ENCODE results near the gene CNDP2. TPM values are rescaled to one million over a fixed set of nuclear protein-coding genes. Genes with fewer than 3 reads are reported as not detected.

CNDP2 gene
- total and polyA plus RNA-seq, 12 donors = 49.7 to 159 (median 97.9) TPM

- no peaks in the 10 kb centered on the region for H3K27me3 ChIP-seq
- no peak for TF ChIP-seq CTCF (IDR thresholded peaks at IDR 0.05)
- no peak for TF ChIP-seq POLR2A (IDR thresholded peaks at IDR 0.05)
- no peaks in the 10 kb centered on the region for H3K9me3 ChIP-seq (replicated peaks in 1 of 3)
- DNase-seq = no peak
- H3K27ac ChIP-seq = no peak overlapping the region
- intact Hi-C loops (cut with DNase I) = no loop called here
- H3K4me3 ChIP-seq = no peak overlapping the region
- no peaks in the 10 kb centered on the region for H3K4me1 ChIP-seq (replicated peaks in 1 of 2)
- H3K36me3 ChIP-seq (replicated peaks in 1 of 2) = peaks cover 0 to 91% of the 10 kb centered on the region in 2 donors
- 87 to 92% (median 90%) methylated on average over 11 of the region's 11 CpGs for WGBS, 4 donors
Measured at GRCh38 chr18:74508821-74509225, 12.7 kb downstream of the CNDP2 start.

- H3K4me3 ChIP-seq = no peak overlapping the region
- H3K36me3 ChIP-seq (replicated peaks in 1 of 2) = peaks cover 0 to 85% of the 10 kb centered on the region in 2 donors
- no peak for TF ChIP-seq POLR2A (IDR thresholded peaks at IDR 0.05)
- TF ChIP-seq CTCF (IDR thresholded peaks at IDR 0.05) = no peak
- H3K27ac ChIP-seq = no peak overlapping the region
- intact Hi-C loops (cut with DNase I) = no loop called here
- H3K27me3 ChIP-seq = no peaks in the 10 kb centered on the region
- H3K9me3 ChIP-seq (replicated peaks in 1 of 3) = no peaks in the 10 kb centered on the region
- WGBS, 4 donors = 86 to 93% (median 89%) methylated on average over 12 to 29 of the region's 29 CpGs
- DNase-seq = no peak
- H3K4me1 ChIP-seq (replicated peaks in 1 of 2) = no peaks in the 10 kb centered on the region
Measured at GRCh38 chr18:74509856-74510769, 13.9 kb downstream of the CNDP2 start.

GRCh38 chr18:74510770-74511095 is 14.6 kb downstream of the CNDP2 start:
- peaks cover 0 to 88% of the 10 kb centered on the region in 2 donors for H3K36me3 ChIP-seq (replicated peaks in 1 of 2)
- H3K27me3 ChIP-seq = no peaks in the 10 kb centered on the region
- intact Hi-C loops (cut with DNase I) = no loop called here
- H3K9me3 ChIP-seq (replicated peaks in 1 of 3) = no peaks in the 10 kb centered on the region
- 93 to 98% (median 94%) methylated on average over 12 of the region's 12 CpGs for WGBS, 4 donors
- H3K4me1 ChIP-seq (replicated peaks in 1 of 2) = no peaks in the 10 kb centered on the region
- DNase-seq = no peak
- no peak overlapping the region for H3K4me3 ChIP-seq
- TF ChIP-seq POLR2A (IDR thresholded peaks at IDR 0.05) = no peak
- no peak for TF ChIP-seq CTCF (IDR thresholded peaks at IDR 0.05)
- no peak overlapping the region for H3K27ac ChIP-seq

- no peaks in the 10 kb centered on the region for H3K4me1 ChIP-seq (replicated peaks in 1 of 2)
- no peak overlapping the region for H3K4me3 ChIP-seq
- H3K9me3 ChIP-seq (replicated peaks in 1 of 3) = no peaks in the 10 kb centered on the region
- WGBS, 4 donors = 92 to 95% (median 94%) methylated on average over 5 to 7 of the region's 7 CpGs
- DNase-seq = peak in 1 of 7 donors; percentile 31
- no peak overlapping the region for H3K27ac ChIP-seq
- intact Hi-C loops (cut with DNase I) = no loop called here
- H3K27me3 ChIP-seq = no peaks in the 10 kb centered on the region
- H3K36me3 ChIP-seq (replicated peaks in 1 of 2) = peaks cover 0 to 88% of the 10 kb centered on the region in 2 donors
- no peak for TF ChIP-seq CTCF (IDR thresholded peaks at IDR 0.05)
- no peak for TF ChIP-seq POLR2A (IDR thresholded peaks at IDR 0.05)
Measured at GRCh38 chr18:74511823-74512222, 15.7 kb downstream of the CNDP2 start.

All from adrenal gland (tissue), 12 donors.